ENCODE data around the gene HYAL2.

- no peak for TF ChIP-seq CTCF (IDR thresholded peaks at IDR 0.05)
- TF ChIP-seq POLR2A (IDR thresholded peaks at IDR 0.05), result no peak
- no peak for TF ChIP-seq EP300 (IDR thresholded peaks at IDR 0.05)
These were observed 23.2 kb upstream of the HYAL2 start, which contains the start of gene ZMYND10 for GRCh38 chr3:50345586-50346234.

Measured in ovary (tissue), 3 donors.